HS-5 (cell line): ENCODE data around the gene ARHGAP45.
"Not testable (repeated sequence)": the region's sequence is repeated elsewhere in the genome, so short reads cannot be mapped to it uniquely, and the experiment has no call there.

ENCODE experiments used
- DNase-seq: peaks from one replicate; pipeline ENCODE4 v3.0.0-alpha.2; 2012; ENCODE audit warnings: low read depth

The ARHGAP45 gene

GRCh38 chr19:1066748-1067340 lies at the start of gene ARHGAP45:
Gene ARHGAP45 (plus strand): TSS chr19:1067167. CDS start chr19:1067406, 239 bp downstream.
- no peak for DNase-seq

- DNase-seq, result no peak
Measured at GRCh38 chr19:1017906-1018305, 49.1 kb upstream of the ARHGAP45 start.

- DNase-seq, result no peak
Measured at GRCh38 chr19:1018393-1018792, 48.6 kb upstream of the ARHGAP45 start.

- DNase-seq, result no peak
Measured at GRCh38 chr19:1018932-1019615, 47.9 kb upstream of the ARHGAP45 start.

- DNase-seq, result no peak
Measured at GRCh38 chr19:1019616-1019961, 47.4 kb upstream of the ARHGAP45 start.

GRCh38 chr19:1019980-1020867 lies 46.7 kb upstream of the ARHGAP45 start:
- DNase-seq, result no peak

- DNase-seq, result peak; percentile 92
Measured at GRCh38 chr19:1020868-1021425, 46.0 kb upstream of the ARHGAP45 start, which contains the start of gene TMEM259. Gene TMEM259 (minus strand): TSS chr19:1021123. CDS start chr19:1020996, 127 bp downstream.

- DNase-seq, result not testable (repeated sequence)
Measured at GRCh38 chr19:1023883-1024188, 43.1 kb upstream of the ARHGAP45 start.

- DNase-seq, result not testable (repeated sequence)
Measured at GRCh38 chr19:1025080-1025479, 41.9 kb upstream of the ARHGAP45 start.

- no peak for DNase-seq
Measured at GRCh38 chr19:1025960-1026782, 40.8 kb upstream of the ARHGAP45 start, which contains the start of gene CNN2. Gene CNN2 (plus strand): TSS chr19:1026608. CDS start chr19:1026662, 54 bp downstream.

- no peak for DNase-seq
Measured at GRCh38 chr19:1026783-1027649, 40.0 kb upstream of the ARHGAP45 start.

- DNase-seq, result no peak
Measured at GRCh38 chr19:1027650-1028061, 39.3 kb upstream of the ARHGAP45 start.

GRCh38 chr19:1028062-1028926 lies 38.7 kb upstream of the ARHGAP45 start:
- peak; percentile 63 for DNase-seq

- DNase-seq, result no peak
Measured at GRCh38 chr19:1032264-1032867, 34.6 kb upstream of the ARHGAP45 start.

GRCh38 chr19:1035998-1036621 lies 30.9 kb upstream of the ARHGAP45 start:
- no peak for DNase-seq

GRCh38 chr19:1037621-1038064 lies 29.3 kb upstream of the ARHGAP45 start:
- no peak for DNase-seq

GRCh38 chr19:1038978-1039645 lies 27.9 kb upstream of the ARHGAP45 start:
- DNase-seq, result no peak
